GM12872 (cell line): ENCODE data around the gene CBLB.

Experiments used
- TF ChIP-seq, protein P1 (sequence below): IDR thresholded peaks from 3 replicates; pipeline ENCODE4 v1.5.1; 2011; ENCODE audit warnings: low read depth, mild to moderate bottlenecking, low read length, moderate library complexity; ENCODE audit not compliant: insufficient read depth

The CBLB gene

GRCh38 chr3:105676621-105677300 is 192.1 kb downstream of the CBLB start:
- TF ChIP-seq, protein P1, sequence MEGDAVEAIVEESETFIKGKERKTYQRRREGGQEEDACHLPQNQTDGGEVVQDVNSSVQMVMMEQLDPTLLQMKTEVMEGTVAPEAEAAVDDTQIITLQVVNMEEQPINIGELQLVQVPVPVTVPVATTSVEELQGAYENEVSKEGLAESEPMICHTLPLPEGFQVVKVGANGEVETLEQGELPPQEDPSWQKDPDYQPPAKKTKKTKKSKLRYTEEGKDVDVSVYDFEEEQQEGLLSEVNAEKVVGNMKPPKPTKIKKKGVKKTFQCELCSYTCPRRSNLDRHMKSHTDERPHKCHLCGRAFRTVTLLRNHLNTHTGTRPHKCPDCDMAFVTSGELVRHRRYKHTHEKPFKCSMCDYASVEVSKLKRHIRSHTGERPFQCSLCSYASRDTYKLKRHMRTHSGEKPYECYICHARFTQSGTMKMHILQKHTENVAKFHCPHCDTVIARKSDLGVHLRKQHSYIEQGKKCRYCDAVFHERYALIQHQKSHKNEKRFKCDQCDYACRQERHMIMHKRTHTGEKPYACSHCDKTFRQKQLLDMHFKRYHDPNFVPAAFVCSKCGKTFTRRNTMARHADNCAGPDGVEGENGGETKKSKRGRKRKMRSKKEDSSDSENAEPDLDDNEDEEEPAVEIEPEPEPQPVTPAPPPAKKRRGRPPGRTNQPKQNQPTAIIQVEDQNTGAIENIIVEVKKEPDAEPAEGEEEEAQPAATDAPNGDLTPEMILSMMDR = no peak

GRCh38 chr3:105674437-105675065 is 194.3 kb downstream of the CBLB start:
- TF ChIP-seq, protein P1 = no peak

- TF ChIP-seq, protein P1 = no peak
Measured at GRCh38 chr3:105672996-105673395, 195.8 kb downstream of the CBLB start.

DNA sequence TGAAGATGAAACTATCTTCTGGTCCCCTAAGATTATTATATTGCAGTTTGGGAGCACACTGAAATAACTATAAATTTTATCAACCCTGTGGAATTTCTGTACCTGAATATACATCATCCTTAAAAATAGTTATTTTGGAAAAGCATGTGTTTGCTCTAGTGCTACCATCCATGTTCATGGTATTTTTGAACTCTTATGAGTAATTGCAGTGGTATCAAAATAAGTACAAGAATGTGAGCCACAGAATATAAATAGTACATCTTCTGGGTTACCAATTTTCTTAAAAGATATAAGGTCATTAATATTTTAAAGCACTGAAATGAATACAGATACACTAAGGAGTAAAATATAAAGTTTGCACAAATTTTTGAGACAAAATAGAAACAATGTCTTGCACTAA is 206.5 kb downstream of the CBLB start:
- TF ChIP-seq, protein P1 = no peak

DNA sequence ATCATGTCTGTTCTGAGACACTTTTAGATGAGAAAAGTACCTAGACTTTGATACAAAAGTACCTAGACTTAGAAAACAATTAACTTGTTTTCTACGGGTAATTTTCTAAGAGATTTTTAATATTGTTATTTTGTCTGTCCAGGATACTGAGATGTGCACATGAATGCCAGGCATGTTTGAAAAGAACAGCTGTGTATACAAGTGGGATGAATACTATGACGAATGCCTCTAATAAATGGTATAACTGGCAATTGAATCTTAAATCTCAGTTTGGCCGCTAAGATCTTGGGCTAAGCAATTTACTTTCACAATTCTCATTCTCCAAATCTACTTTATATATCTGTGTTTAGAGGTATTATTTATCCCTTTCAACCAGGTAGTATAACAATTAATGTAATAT is 207.4 kb downstream of the CBLB start:
- TF ChIP-seq, protein P1 = no peak

- TF ChIP-seq, protein P1 = no peak
Measured at GRCh38 chr3:105656651-105657504, 211.9 kb downstream of the CBLB start.

- TF ChIP-seq, protein P1 = no peak
Measured at GRCh38 chr3:105653868-105654267, 214.9 kb downstream of the CBLB start.
